Transverse colon (tissue), 4 donors: ENCODE data around the gene DEAF1. TPM values are rescaled to one million over a fixed set of nuclear protein-coding genes. Genes with fewer than 3 reads are reported as not detected.

Source experiments
- DNase-seq: peaks from one replicate; pipeline ENCODE4 v3.0.0-alpha.2; 2019
- H3K27ac ChIP-seq, 4 donors: fragments of 200-600 bp; sonication (generic); 2 replicates each; pipeline ENCODE4 v1.5.1; 2016 to 2018; ENCODE audit warnings: inconsistent platforms in 4 of 4
- H3K27me3 ChIP-seq: fragments of 200-600 bp; sonication (generic); 2 replicates; pipeline ENCODE4 v1.5.1; 2017; ENCODE audit warnings: inconsistent platforms
- H3K36me3 ChIP-seq, 4 donors: fragments of 200-600 bp; sonication (generic); 2 replicates each; pipeline ENCODE4 v1.5.1; 2017 to 2019; ENCODE audit warnings: inconsistent platforms in 4 of 4
- H3K4me1 ChIP-seq, 4 donors: fragments of 200-600 bp; sonication (generic); 2 replicates each; pipeline ENCODE4 v1.5.1; 2017 to 2020; ENCODE audit warnings: inconsistent platforms in 4 of 4
- H3K4me3 ChIP-seq, 4 donors: fragments of 200-600 bp; sonication (generic); 1 replicate in 1 of 4; 2 replicates in 3 of 4; pipeline versions ENCODE4 v1.5.1 to v1.6.1; 2017 to 2019; ENCODE audit warnings: inconsistent platforms in 4 of 4
- H3K9me3 ChIP-seq, 2 donors: fragments of 200-600 bp; sonication (generic); 2 replicates each; pipeline ENCODE4 v1.5.1; 2017 to 2019; ENCODE audit warnings: inconsistent platforms in 2 of 2
- CTCF ChIP-seq, 5 experiments: fragments of 200-600 bp in 3 of 5; fragments of 450-650 bp in 2 of 5; sonication (generic) in 3 of 5; IDR thresholded peaks; 1 replicate in 2 of 5; 2 replicates in 3 of 5; pipeline ENCODE4 v1.5.1; 2016 to 2017; ENCODE audit warnings: antibody characterized with exemption in 5 of 5, inconsistent platforms in 3 of 5, mild to moderate bottlenecking in 2 of 5, moderate library complexity in 1 of 5
- EP300 ChIP-seq: sonication (generic); formaldehyde crosslinking; IDR thresholded peaks from one replicate; pipeline ENCODE4 v1.6.1; 2017; ENCODE audit warnings: antibody characterized with exemption, low read depth
- POLR2A ChIP-seq: fragments of 450-650 bp; IDR thresholded peaks from one replicate; pipeline ENCODE4 v1.6.1; 2016; ENCODE audit warnings: antibody characterized with exemption, mild to moderate bottlenecking, moderate library complexity
- POLR2AphosphoS5 ChIP-seq, 3 donors: sonication (generic); formaldehyde crosslinking; IDR thresholded peaks; one replicate each; pipeline ENCODE4 v1.6.1; 2016; ENCODE audit warnings: antibody characterized with exemption in 3 of 3
- WGBS, 2 donors: methylation state at CpG; one replicate each; pipeline ENCODE4 v1.1.5; 2018; ENCODE audit warnings: low coverage in 1 of 2; 5-methylcytosine and 5-hydroxymethylcytosine counted together
- in situ Hi-C, 4 donors: fragments of 200-750 bp; cut with MboI; loops; one replicate each; pipeline versions ENCODE4 v1.15.0 to v1.15.1; 2017; ENCODE audit warnings: low sequenced_read_pairs in 3 of 4, low pct_ligation_motif_present in 1 of 4, low pct_unique_long_range_greater_than_20kb in 1 of 4
- intact Hi-C: fragments of 100-400 bp; cut with DNase I; formaldehyde crosslinking; loops from one replicate; pipeline ENCODE4 v1.15.1; 2023; ENCODE audit warnings: low total_unique reads
- total RNA-seq, 4 donors: library from RNA; depleted of rRNA; stranded (reverse); fragments of >200 nt; gene quantifications; one replicate each; pipeline ENCODE4 v1.1.0, GENCODE V29; 2016

Gene DEAF1
- total RNA-seq, 4 donors from 2014 or later, result 24.4 to 84.5 (median 34.0) TPM

GRCh38 chr11:620201-620600 is 74.8 kb downstream of the DEAF1 start:
- H3K36me3 ChIP-seq, result no peaks in the 10 kb centered on the region
- H3K27ac ChIP-seq, result no peak overlapping the region
- peaks cover 5% of the 10 kb centered on the region for H3K27me3 ChIP-seq
- TF ChIP-seq CTCF (IDR thresholded peaks at IDR 0.05), result no peak
- TF ChIP-seq POLR2A, result no peak
- no peak for TF ChIP-seq EP300
- TF ChIP-seq POLR2AphosphoS5 (IDR thresholded peaks at IDR 0.05), result no peak
- in situ Hi-C loops, result no loop called here
- peaks cover under 1 to 15% (median 14%) of the 10 kb centered on the region in 4 donors for H3K4me1 ChIP-seq
- 89% methylated on average over 13 of the region's 13 CpGs; no CpG with 5 or more reads in 1 of the 2 donors for WGBS, 2 donors
- intact Hi-C loops, result no loop called here
- H3K9me3 ChIP-seq, result no peaks in the 10 kb centered on the region
- no peak for DNase-seq
- no peak overlapping the region for H3K4me3 ChIP-seq

- intact Hi-C loops, result no loop called here
- in situ Hi-C loops, result no loop called here
- H3K4me3 ChIP-seq, result no peak overlapping the region
- TF ChIP-seq POLR2AphosphoS5 (IDR thresholded peaks at IDR 0.05) (no peak), POLR2A (no peak), CTCF (IDR thresholded peaks at IDR 0.05) (no peak), EP300 (no peak)
- no peaks in the 10 kb centered on the region for H3K9me3 ChIP-seq
- peaks cover under 1% of the 10 kb centered on the region for H3K27me3 ChIP-seq
- H3K4me1 ChIP-seq, result peaks cover 7 to 20% (median 20%) of the 10 kb centered on the region in 4 donors
- WGBS, 2 donors, result 89% methylated on average over 20 of the region's 22 CpGs; no CpG with 5 or more reads in 1 of the 2 donors
- no peak overlapping the region for H3K27ac ChIP-seq
- H3K36me3 ChIP-seq, result no peaks in the 10 kb centered on the region
- no peak for DNase-seq
Measured at GRCh38 chr11:619628-620050, 75.4 kb downstream of the DEAF1 start.

- H3K27ac ChIP-seq, result no peak overlapping the region
- no peaks in the 10 kb centered on the region for H3K27me3 ChIP-seq
- no peak for DNase-seq
- H3K36me3 ChIP-seq, result no peaks in the 10 kb centered on the region
- TF ChIP-seq POLR2AphosphoS5 (IDR thresholded peaks at IDR 0.05) (no peak), EP300 (no peak), POLR2A (no peak), CTCF (IDR thresholded peaks at IDR 0.05) (no peak)
- H3K4me1 ChIP-seq, result peaks cover 12 to 26% (median 26%) of the 10 kb centered on the region in 4 donors
- WGBS, 2 donors, result 89% methylated on average over 23 of the region's 24 CpGs; no CpG with 5 or more reads in 1 of the 2 donors
- no peaks in the 10 kb centered on the region for H3K9me3 ChIP-seq
- intact Hi-C loops (no loop called here), in situ Hi-C loops (no loop called here)
- no peak overlapping the region for H3K4me3 ChIP-seq
Measured at GRCh38 chr11:618856-619627, 76.0 kb downstream of the DEAF1 start.

- intact Hi-C loops (no loop called here), in situ Hi-C loops (no loop called here)
- Histone ChIP-seq H3K4me3 (no peak overlapping the region), H3K36me3 (no peaks in the 10 kb centered on the region), H3K27ac (no peak overlapping the region), H3K27me3 (no peaks in the 10 kb centered on the region), H3K4me1 (peaks cover 18 to 30% (median 28%) of the 10 kb centered on the region in 4 donors), H3K9me3 (no peaks in the 10 kb centered on the region)
- WGBS, 2 donors, result 75 to 94% methylated on average over 2 to 25 of the region's 25 CpGs
- no peak for DNase-seq
- no peak for TF ChIP-seq POLR2AphosphoS5 (IDR thresholded peaks at IDR 0.05)
- no peak for TF ChIP-seq POLR2A
- no peak for TF ChIP-seq EP300
- no peak for TF ChIP-seq CTCF (IDR thresholded peaks at IDR 0.05)
Measured at GRCh38 chr11:617912-618682, 76.9 kb downstream of the DEAF1 start.
